ENCODE data around the gene PRORP.
"Not testable (repeated sequence)": the region's sequence is repeated elsewhere in the genome, so short reads cannot be mapped to it uniquely, and the experiment has no call there.

PRORP gene

DNA sequence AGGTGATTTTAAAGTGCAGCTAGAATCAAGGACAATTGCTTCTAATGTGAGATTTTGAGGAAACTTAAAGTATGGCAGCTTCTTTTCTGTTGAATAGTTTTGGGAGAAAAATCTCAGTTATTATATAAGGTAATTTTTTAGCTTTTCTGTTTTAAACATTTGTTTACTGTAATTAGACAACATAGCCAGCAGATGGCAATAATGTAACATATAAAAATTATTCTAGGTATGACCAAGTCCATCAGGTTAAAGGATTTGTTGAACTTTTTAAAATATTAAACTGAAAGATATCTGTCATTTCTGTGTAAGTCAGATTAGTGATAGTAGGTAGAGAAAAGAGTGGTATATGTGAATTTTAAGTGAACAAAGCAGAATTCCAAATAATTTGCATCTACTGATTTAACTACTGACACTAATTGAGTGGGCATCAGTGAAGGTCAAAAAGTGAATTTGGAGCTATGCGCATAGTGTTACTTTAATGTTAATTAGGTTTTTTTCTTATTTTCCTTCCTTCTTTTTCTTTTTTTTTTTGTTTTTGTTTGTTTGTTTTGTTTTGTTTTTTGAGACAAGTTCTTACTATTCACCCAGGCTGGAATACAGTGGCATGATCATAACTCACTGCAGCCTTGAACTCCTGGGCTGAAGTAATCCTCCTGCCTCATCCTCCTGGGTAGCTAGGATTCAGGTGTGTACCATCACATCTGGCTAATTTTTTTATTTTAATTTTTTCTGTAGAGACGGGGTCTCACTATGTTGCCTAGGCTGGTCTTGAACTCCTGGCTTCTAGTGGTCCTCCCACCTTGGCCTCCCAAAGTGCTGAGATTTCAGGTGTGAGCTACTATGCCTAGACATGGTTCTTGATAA, 18.6 kb downstream of the PRORP start:
- DNase-seq: peak; percentile 76

DNA sequence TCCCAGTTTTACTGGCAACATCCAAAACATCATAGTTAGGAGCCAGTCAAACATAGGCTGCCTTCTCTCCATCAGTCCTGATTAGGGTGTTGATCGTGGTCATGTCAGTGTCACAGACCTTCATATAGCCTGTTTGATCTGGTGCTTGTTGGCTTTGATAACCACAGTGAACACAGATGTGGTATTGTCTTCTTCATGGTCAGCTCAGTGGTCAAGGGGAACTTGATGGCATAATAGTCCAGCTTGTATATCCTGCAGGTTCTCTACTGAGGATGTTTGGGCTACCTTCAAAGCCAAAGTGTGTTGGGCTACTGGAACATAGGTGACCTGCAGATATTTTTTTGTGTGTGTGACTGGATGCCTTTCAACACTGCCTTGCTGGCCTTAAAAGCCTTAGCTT, 21.7 kb downstream of the PRORP start:
- no peak for DNase-seq

DNA sequence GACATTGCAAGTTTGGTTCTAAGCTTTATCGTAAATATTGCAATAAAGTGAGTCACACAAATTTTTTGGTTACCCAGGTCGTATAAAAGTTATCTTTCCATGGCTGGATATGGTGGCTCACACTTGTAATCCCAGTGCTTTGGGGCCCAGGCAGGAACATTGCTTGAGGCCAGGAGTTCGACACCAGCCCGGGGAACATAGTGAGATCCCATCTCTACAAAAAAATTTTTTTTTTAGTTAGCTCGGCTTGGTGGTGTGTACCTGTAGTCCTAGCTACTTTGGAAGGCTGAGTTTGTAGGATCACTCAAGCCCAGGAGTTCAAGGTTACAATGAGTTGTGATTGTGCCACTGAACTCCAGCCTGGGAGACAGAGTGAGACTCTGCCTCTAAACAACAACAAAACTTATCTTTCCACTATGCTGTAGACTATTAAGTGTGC, 24.4 kb downstream of the PRORP start:
- no peak for DNase-seq

DNA sequence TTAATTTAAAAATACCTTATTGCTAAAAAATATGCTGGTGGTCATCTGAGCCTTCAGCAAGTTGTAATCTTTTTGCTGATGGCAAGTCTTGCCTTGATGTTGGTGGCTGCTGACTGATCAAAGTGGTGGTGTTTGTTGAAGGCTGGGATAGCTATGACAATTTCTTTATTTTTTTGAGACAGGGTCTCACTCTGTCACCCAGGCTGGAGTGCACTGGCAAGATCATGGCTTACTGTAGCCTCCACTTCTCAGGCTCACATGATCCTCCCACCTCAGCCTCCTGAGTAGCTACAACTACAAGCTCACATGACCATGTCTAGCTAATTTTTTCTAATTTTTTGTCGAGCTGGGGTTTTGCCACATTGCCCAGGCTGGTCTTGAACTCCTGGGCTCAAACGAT, 24.8 kb downstream of the PRORP start:
- DNase-seq: no peak

DNA sequence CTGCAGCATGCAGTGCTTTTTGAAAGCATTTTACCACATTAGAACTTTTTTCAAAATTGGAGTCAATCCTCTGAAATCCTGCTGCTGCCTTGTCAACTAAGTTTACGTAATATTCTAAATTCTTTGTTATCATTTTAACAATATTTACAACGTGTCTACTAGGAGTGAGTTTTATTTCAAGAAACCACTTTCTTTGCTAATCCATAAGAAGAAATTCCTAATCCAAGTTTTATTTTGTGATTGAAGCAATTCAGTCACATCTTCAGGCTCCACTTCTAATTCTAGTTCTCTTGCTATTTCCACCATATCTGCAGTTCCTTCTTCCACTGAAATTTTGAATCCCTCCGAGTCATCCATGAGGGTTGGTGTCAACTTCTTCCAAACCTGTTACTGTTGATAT, 25.4 kb downstream of the PRORP start:
- no peak for DNase-seq

DNA sequence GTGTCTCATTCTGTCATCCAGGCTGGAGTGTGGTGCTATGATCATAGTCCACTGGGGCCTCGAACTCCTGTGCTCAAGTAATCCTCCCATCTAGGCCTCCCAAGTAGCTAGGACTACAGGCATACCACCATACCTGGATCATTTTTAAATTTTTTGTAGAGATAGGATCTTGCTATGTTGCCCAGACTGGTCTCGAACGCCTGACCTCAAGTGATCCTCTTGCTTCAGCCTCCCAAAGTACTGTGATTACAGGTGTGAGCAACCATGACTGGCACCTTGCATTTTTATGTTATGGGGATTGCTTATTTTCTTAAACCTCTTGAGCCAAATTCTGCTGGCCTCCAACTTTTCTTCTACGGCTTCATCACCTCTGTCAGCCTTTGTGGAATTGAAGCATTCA, 26.9 kb downstream of the PRORP start:
- DNase-seq: no peak

DNA sequence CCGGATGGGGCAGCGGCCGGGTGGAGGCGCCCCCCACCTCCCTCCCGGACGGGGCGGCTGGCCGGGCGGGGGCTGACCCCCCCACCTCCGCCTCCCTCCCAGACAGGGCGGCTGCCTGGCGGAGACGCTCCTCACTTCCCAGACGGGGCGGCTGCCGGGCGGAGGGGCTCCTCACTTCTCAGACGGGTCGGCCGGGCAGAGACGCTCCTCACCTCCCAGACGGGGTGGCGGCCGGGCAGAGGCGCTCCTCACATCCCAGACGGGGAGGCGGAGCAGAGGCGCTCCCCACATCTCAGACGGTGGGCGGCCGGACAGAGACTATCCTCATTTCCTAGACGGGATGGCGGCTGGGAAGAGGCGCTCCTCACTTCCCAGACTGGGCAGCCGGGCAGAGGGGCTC, 30.2 kb downstream of the PRORP start:
- not testable (repeated sequence) for DNase-seq

DNA sequence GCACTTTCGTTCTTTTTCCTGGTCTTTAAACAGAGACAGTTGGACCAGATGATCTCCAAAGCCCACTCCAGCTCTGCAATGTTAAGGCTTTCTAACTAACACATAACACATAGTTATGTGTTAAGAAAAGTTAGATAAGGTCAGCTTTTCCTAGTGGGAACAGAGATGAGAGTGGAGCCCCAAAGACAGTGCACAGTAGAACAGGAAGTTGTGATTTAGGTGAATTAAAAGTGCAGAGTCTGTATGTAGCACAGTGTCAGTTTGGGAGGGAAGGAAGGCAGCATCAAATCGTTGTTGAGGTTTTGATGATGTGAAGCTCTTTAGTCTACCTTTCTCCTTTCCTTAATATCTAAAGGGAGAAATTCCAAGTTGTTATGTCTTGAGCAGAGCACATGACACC, 31.7 kb downstream of the PRORP start:
- no peak for DNase-seq

DNA sequence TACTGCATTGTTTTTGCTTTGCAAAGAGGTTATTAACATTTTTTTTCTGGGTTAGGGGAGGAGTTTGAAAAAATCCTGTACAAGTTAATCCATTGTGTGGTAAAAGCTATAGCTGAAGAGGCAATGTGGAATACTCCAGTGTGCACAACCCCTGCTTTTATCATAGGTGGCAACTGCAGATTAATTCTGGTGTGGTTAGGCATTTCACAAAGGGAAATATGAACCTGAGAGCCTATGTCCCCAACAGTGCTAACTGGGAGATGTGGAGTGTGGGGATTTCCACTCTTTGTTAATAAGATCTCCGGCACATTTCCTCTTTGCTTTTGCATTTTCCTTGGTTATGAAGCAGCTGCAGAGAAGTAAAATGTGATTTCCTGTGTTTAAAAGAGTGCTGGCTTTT, 33.6 kb downstream of the PRORP start:
- DNase-seq: no peak

DNA sequence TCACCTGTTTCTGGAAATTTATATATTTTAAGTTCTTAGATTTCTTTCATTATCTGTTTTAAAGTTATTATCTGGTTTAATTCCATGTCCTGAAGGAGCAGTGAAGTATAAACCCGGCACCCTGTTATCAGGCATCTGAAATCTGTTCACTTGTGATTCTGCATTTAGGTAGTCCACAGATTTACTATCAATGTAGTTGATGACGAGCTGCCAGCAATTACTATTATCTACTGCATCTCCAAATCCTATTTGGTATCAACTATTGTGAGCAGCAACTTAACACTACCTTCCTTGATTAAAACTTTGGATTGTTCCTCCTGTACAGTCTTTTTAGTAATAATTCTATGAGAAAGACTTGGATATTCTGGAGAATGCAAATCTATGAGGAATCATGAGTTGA, 36.1 kb downstream of the PRORP start:
- DNase-seq: no peak

DNA sequence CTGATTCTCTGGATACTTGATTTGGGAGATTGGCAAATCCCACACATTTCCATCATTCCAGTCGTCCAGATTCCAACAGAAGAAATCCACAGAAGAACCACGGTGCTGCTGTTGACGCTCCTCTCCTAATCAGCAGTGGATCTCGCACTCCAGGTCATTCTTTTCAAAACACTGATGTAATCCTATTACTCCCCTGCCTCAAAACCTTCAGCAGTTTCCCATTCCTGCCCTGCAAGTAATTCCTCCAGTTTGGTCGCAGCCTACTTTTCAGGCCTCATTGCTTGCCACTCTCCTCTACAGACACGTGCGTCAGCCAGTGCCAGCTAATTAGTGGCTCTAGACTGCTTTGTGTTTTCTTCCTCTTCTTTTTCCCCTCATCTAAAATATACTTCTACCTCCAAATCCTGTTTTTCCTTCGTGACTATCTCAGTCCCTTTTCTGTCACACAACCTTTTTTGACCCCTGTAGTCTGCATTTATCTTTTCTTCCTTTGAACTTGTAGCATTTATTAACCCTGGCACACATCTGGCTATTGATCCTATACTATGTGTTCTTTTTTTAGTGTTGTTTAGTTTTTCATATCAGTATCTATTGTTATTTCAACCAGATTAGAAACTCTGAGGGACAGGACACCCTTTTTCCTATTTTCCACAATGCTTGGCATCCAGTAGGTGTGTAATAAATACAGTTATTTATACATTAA, 36.8 kb downstream of the PRORP start:
- no peak for DNase-seq

DNA sequence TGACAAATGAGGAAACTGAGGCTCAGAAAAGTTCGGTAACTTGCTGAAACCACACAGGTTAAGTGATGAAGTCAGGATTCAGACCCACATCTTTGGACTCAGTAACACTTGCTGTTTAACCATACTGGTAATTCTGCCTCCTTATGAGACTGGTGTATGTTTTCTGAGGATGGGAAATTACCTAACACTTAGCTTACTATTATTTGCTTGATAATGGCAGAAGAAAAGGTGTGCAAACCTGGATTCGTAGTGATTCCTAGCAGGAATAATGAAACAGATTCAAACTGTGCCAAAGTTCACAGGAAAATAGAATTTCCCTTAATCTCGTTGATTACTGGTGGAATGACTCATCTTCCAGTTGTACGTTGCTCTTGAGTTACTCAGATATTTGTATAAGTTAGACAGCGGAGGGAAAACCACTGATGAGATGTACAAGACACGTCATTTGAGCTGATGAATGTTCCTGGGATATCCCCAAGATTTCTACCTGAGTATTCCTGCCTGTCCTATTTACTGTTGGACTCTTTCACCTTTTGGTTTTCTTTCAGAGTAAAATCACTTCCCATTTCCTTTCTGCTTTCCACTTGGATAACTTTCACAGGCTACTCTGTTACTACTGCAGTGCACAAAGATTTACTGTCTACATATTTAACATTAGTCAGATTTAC, 37.5 kb downstream of the PRORP start:
- DNase-seq: no peak

DNA sequence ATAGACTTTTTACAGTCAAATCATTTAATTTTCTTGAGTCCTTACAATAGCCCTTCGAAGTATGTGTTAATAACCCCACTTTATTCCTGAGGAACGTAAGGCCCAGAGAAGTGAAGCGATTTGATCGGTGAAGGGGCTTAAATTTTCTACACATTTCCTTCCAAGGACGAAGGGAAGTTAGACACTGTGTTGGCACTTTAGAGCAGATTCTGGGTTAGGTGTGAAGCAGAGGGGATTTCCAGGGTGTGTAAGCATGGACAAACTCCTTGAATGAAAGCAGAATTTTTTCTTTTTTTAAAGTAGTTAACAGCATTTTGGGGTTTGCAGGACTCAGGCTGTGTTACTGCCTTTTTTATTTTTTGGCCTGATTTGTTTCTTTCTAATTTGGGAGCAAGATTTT, 38.9 kb downstream of the PRORP start:
- no peak for DNase-seq

DNA sequence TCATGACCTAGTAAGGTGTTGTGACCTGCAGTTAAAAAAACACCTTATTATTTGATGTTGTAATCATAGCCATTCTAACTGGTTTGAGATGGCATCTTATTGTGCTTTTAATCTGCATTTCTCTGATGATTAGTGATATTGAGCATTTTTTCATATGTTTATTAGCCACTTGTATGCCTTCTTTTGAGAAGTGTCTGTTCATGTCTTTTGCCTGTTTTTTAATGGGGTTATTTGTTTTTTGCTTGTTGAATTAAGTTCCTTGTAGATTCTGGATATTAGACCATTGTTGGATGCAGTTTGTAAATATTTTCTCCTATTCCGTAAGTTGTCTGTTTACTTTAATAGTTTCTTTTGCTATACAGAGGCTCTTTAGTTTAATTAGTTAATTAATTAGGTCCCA, 41.0 kb downstream of the PRORP start:
- no peak for DNase-seq

DNA sequence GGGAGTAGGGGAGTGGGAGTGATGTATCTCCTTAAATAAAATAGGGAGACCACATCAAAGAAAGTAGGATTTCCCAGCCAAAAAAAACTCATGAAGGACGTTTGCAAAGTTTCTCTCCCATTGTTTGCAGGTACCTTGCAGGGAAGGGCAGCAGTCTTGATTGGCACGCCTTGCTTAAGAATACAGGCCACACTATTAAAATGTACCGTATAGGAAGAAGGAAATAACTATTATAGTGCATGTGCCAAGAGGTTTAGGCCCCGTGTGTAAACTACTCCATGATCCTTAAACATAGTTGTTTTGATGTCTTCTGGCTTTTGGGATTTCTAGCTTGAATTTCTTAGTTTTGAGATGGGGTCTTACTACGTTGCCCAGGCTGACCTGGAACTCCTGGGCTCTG, 42.5 kb downstream of the PRORP start:
- no peak for DNase-seq

DNA sequence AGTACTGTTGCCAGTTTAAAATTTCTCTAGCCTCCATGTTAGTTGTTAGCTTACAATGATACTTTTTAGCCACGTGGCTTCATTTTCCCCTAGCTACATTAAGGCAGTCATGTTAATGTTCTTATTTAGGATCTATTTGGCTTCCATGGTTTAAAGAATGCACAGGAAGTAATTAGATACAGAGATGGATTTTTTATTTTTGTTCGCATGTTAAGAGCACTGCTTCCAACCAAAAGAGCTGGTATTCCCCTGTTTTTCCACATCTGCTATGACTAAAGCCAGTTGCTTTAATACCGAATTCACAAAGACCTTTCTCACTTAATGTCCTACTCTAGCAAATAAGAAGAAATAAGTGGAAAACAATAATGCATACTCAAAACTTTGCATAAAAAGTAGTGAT, 45.1 kb downstream of the PRORP start:
- DNase-seq: no peak

Data from DMS79 treated with DMSO at 0.1 percent for 48 hours (cell line).